ENCODE results near the gene SFSWAP.

Gene SFSWAP

DNA sequence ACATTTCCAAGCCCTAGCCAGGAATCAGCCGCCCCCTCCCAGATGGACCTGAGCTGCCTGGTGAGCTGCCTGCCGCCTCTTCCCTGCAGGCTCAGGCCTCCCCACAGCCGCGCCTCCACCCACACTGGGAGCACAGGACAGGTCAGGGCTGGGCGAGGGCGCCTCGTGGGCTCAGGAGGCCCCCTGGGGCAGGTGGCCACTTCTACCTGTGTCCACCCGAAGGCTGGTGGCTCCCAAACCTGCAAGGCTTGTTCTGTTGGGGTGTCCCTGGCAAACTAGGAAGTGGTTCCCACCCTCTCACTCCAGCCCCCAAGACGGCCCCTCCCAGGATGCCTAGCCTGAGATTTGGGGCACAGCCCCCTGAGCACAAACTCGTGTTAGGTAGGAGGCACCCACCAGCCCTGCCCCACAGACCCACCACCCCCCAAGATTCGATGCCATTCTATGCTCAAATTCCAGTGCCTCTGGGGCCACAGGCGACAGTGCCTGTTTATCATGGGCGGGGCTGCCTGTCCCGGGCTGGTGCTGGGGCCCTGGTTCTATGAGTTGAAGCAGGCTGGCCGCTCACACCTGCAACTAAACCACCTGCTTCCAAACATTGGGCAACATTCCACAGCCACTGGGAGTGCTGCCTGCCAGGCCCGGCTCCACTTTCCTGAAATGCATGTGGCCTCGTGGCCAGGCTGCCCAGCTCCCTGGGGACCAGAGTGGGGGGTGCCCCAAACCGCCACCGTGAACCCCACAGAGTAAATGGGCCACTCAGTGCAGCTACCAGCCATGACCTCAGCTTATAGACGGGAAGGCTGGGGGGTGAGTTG, 124.1 kb downstream of the SFSWAP start:
- Mint-ChIP-seq H3K4me3 (no peak overlapping the region), H3K4me1 (no peaks in the 10 kb centered on the region), H3K9me3 (no peaks in the 10 kb centered on the region), H3K36me3 (ENCODE audit: low read depth) (no peaks in the 10 kb centered on the region), H3K27ac (no peak overlapping the region), H3K27me3 (ENCODE audit: low read depth) (peaks cover 38% of the 10 kb centered on the region)
- TF ChIP-seq, protein P1, sequence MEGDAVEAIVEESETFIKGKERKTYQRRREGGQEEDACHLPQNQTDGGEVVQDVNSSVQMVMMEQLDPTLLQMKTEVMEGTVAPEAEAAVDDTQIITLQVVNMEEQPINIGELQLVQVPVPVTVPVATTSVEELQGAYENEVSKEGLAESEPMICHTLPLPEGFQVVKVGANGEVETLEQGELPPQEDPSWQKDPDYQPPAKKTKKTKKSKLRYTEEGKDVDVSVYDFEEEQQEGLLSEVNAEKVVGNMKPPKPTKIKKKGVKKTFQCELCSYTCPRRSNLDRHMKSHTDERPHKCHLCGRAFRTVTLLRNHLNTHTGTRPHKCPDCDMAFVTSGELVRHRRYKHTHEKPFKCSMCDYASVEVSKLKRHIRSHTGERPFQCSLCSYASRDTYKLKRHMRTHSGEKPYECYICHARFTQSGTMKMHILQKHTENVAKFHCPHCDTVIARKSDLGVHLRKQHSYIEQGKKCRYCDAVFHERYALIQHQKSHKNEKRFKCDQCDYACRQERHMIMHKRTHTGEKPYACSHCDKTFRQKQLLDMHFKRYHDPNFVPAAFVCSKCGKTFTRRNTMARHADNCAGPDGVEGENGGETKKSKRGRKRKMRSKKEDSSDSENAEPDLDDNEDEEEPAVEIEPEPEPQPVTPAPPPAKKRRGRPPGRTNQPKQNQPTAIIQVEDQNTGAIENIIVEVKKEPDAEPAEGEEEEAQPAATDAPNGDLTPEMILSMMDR (IDR thresholded peaks at IDR 0.05; ENCODE audit: unreplicated experiment in 3 of 3), result no peak

DNA sequence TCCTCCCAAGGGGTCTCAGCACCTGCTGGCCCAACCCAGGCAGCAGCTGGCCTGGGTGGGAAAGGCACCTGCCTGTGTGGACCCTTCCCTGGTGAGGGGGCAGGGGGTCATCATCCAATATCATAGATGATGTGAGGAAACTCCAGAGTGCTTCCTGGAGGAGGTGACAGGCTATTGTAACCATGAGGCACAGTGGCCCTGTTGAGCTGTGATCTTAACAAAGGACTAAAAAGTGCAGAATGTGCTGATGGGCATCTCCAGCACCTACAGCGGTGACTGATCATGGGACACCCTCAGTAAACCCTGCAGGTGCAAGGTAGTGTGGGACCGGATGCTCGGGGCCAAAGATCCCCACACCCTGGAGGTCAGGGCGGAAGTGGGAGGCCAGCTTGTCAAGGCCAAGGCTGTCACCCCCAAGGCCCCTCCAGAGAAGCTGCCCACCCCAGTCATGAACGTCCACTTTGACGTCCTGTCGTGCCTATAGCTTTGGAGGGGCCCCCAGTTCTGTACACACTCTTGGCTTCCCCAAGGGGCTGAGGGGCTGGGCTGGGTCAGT, 124.8 kb downstream of the SFSWAP start:
- peaks cover 36% of the 10 kb centered on the region for H3K27me3 Mint-ChIP-seq (ENCODE audit: low read depth)
- TF ChIP-seq, protein P1 (IDR thresholded peaks at IDR 0.05; ENCODE audit: unreplicated experiment in 3 of 3), result no peak
- H3K9me3 Mint-ChIP-seq, result no peaks in the 10 kb centered on the region
- no peaks in the 10 kb centered on the region for H3K36me3 Mint-ChIP-seq (ENCODE audit: low read depth)
- H3K27ac Mint-ChIP-seq, result no peak overlapping the region
- H3K4me3 Mint-ChIP-seq, result no peak overlapping the region
- no peaks in the 10 kb centered on the region for H3K4me1 Mint-ChIP-seq

DNA sequence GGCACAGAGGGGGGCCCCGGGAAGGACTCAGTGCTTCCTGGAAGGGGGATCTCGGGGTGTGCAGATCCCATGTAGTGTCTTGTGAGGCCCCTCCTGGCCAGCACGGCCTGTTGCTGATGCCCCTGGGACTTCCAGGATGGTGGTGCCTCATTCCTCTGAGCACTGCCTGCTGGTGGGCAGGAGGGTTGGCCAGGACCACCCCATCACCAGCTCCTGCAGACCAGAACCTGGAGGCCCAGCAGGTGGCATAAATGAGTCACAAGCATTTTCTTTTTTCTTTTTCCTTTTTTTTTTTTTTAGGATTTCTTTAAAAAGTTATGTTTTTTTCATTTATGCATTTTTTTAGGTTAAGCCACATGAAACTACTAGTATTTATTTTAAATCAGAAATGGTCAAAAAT, 125.3 kb downstream of the SFSWAP start:
- H3K27me3 Mint-ChIP-seq (ENCODE audit: low read depth), result peaks cover 31% of the 10 kb centered on the region
- H3K9me3 Mint-ChIP-seq, result no peaks in the 10 kb centered on the region
- no peak overlapping the region for H3K4me3 Mint-ChIP-seq
- no peaks in the 10 kb centered on the region for H3K4me1 Mint-ChIP-seq
- no peaks in the 10 kb centered on the region for H3K36me3 Mint-ChIP-seq (ENCODE audit: low read depth)
- H3K27ac Mint-ChIP-seq, result no peak overlapping the region
- TF ChIP-seq, protein P1 (IDR thresholded peaks at IDR 0.05; ENCODE audit: unreplicated experiment in 3 of 3), result peak; percentile 41 to 54 (median 51)

DNA sequence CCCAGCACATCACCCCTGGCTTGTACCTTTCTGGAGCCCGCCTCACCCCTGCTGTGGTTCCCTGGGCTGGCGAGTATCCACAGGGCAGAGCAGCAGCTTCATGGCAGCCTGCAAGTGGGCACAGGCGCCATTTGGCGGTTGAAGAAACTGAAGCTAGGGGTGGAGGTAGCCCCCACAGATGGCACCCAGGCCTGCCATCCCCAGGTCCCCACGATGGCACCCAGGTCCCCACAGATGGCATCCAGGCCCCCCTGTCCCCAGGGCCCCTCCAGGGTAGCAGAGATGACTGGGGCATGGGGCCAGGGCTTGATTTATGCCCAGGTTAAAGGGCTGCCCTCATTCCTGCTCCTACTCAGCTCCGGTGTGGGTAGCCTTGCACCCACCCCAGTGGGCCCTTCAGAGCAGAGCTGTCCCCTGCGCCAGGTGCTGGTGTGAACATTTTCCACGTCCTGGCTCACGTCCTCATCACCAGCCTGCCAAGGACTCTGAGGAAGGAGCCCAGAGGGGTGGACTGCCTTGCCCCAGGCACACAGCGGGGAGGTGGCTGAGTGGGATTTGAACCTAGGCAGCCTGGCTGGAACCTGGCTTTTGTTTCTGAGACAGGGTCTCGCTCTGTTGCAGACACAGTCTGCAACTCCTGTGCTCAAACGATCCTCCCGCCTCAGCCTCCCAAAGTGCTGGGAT, 126.0 kb downstream of the SFSWAP start:
- H3K27me3 Mint-ChIP-seq (ENCODE audit: low read depth), result peaks cover 25% of the 10 kb centered on the region
- no peak overlapping the region for H3K27ac Mint-ChIP-seq
- H3K4me1 Mint-ChIP-seq, result no peaks in the 10 kb centered on the region
- TF ChIP-seq, protein P1 (IDR thresholded peaks at IDR 0.05; ENCODE audit: unreplicated experiment in 3 of 3), result no peak
- no peaks in the 10 kb centered on the region for H3K9me3 Mint-ChIP-seq
- no peak overlapping the region for H3K4me3 Mint-ChIP-seq
- H3K36me3 Mint-ChIP-seq (ENCODE audit: low read depth), result no peaks in the 10 kb centered on the region

DNA sequence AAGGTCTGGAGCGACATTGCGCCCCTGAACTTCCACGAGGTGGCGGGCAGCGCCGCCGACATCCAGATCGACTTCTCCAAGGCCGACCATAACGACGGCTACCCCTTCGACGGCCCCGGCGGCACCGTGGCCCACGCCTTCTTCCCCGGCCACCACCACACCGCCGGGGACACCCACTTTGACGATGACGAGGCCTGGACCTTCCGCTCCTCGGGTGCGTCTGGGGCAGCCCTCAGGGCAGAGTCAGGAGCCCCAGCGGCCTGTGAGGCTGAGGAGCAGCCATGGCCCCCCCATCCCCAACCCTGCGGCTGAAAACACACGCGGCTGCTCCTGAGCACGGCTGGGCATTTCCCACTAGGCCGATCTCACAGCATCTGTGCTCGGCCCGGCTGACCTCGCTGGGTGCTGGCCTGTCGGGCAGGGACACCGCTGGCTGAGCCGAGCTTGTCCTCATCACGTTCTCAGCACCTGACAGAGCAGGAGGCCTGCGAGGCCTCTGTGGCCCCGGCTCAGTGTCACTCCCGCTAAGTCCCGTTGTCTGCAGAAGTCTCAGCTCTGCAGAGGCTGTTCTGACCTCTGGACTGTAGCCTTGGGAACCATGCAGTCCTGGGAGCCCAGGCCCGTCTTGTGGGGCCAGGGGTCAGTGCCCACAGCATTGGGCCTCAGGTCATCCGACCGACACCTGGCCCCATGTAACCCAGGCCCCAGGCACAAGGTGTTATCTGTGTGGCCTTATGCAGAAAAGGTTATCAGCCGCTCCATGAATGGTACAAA, 129.9 kb downstream of the SFSWAP start:
- Mint-ChIP-seq H3K36me3 (ENCODE audit: low read depth) (no peaks in the 10 kb centered on the region), H3K27ac (no peak overlapping the region), H3K4me1 (no peaks in the 10 kb centered on the region), H3K4me3 (no peak overlapping the region), H3K9me3 (no peaks in the 10 kb centered on the region), H3K27me3 (ENCODE audit: low read depth) (no peaks in the 10 kb centered on the region)
- TF ChIP-seq, protein P1 (IDR thresholded peaks at IDR 0.05; ENCODE audit: unreplicated experiment in 3 of 3), result no peak
